H9 (cell line): ENCODE measurements around the gene FUNDC2. TPM values are rescaled to one million over a fixed set of nuclear protein-coding genes. Genes with fewer than 3 reads are reported as not detected.
A peak's percentile ranks its signal among the peaks of the same experiment; 100 is the strongest.

Experiments
- DNase-seq: peaks from one replicate; pipeline ENCODE4 v3.0.0-alpha.2; 2017
- H2AFZ ChIP-seq: one replicate; pipeline ENCODE4 v1.6.1; 2013; ENCODE audit warnings: mild to moderate bottlenecking, low read length, control low read depth, moderate library complexity
- H2AK5ac ChIP-seq: 2 replicates; pipeline ENCODE4 v1.6.1; 2013; ENCODE audit warnings: low read length, control low read depth, mixed read lengths; ENCODE audit not compliant: insufficient read length
- H2BK120ac ChIP-seq: one replicate; pipeline ENCODE4 v1.6.1; 2013; ENCODE audit warnings: low read depth, mild to moderate bottlenecking, low read length, control low read depth, inconsistent platforms; ENCODE audit not compliant: poor library complexity, severe bottlenecking
- H2BK12ac ChIP-seq: 2 replicates; pipeline ENCODE4 v1.6.1; 2013; ENCODE audit warnings: low read length, control low read depth, mixed read lengths, low read depth; ENCODE audit not compliant: insufficient read length
- H2BK15ac ChIP-seq: 2 replicates; pipeline ENCODE4 v1.6.1; 2013; ENCODE audit warnings: low read depth, low read length, control low read depth
- H2BK20ac ChIP-seq: one replicate; pipeline ENCODE4 v1.6.1; 2013; ENCODE audit warnings: low read depth, mild to moderate bottlenecking, low read length, control low read depth, inconsistent platforms; ENCODE audit not compliant: poor library complexity, severe bottlenecking
- H2BK5ac ChIP-seq: 2 replicates; pipeline ENCODE4 v1.6.1; 2013; ENCODE audit warnings: low read length, control low read depth, mixed read lengths; ENCODE audit not compliant: insufficient read length
- H3K14ac ChIP-seq: 2 replicates; pipeline ENCODE4 v1.6.1; 2013; ENCODE audit warnings: low read length, control low read depth; ENCODE audit not compliant: insufficient read depth
- H3K18ac ChIP-seq: 2 replicates; pipeline ENCODE4 v1.6.1; 2013; ENCODE audit warnings: low read depth, mild to moderate bottlenecking, mixed read lengths, low read length, control low read depth; ENCODE audit not compliant: insufficient read length
- H3K23ac ChIP-seq: 2 replicates; pipeline ENCODE4 v1.6.1; 2013; ENCODE audit warnings: low read length, control low read depth, mixed read lengths, low read depth; ENCODE audit not compliant: insufficient read length
- H3K23me2 ChIP-seq: 2 replicates; pipeline ENCODE4 v1.6.1; 2013; ENCODE audit warnings: low read depth, mild to moderate bottlenecking, mixed read lengths, low read length, control low read depth; ENCODE audit not compliant: insufficient read length, poor library complexity, severe bottlenecking
- H3K27ac ChIP-seq: 2 replicates; pipeline ENCODE4 v1.5.1; 2013; ENCODE audit warnings: low read length, control low read depth, mixed read lengths, low read depth; ENCODE audit not compliant: insufficient read length
- H3K27me3 ChIP-seq: 2 replicates; pipeline ENCODE4 v1.6.1; 2013; ENCODE audit warnings: low read length, control low read depth, inconsistent platforms; ENCODE audit not compliant: insufficient read depth
- H3K4ac ChIP-seq: 2 replicates; pipeline ENCODE4 v1.6.1; 2013; ENCODE audit warnings: low read depth, mild to moderate bottlenecking, control low read depth, inconsistent platforms, low read length, moderate library complexity
- H3K4me1 ChIP-seq: 2 replicates; pipeline ENCODE4 v1.6.1; 2013; ENCODE audit warnings: low read length, control low read depth, inconsistent platforms; ENCODE audit not compliant: insufficient read depth
- H3K4me2 ChIP-seq: 2 replicates; pipeline ENCODE4 v1.6.1; 2013; ENCODE audit warnings: low read length, control low read depth, mixed read lengths; ENCODE audit not compliant: insufficient read length, insufficient read depth
- H3K56ac ChIP-seq: 2 replicates; pipeline ENCODE4 v1.6.1; 2013; ENCODE audit warnings: low read depth, mild to moderate bottlenecking, mixed read lengths, low read length, control low read depth; ENCODE audit not compliant: insufficient read length
- H3K79me1 ChIP-seq: 2 replicates; pipeline ENCODE4 v1.6.1; 2013; ENCODE audit warnings: low read depth, mild to moderate bottlenecking, moderate library complexity, low read length, control low read depth, inconsistent platforms; ENCODE audit not compliant: insufficient read depth, poor library complexity, severe bottlenecking
- H3K79me2 ChIP-seq: 2 replicates; pipeline ENCODE4 v1.6.1; 2013; ENCODE audit warnings: low read length, control low read depth, inconsistent platforms; ENCODE audit not compliant: insufficient read depth
- H3K9ac ChIP-seq: 2 replicates; pipeline ENCODE4 v1.6.1; 2013; ENCODE audit warnings: low read length, control low read depth, mixed read lengths; ENCODE audit not compliant: insufficient read length; ENCODE audit errors: extremely low read depth
- H3K9me3 ChIP-seq: one replicate; pipeline ENCODE4 v1.6.1; 2013; ENCODE audit warnings: low read depth, low read length, inconsistent platforms; ENCODE audit not compliant: control insufficient read depth
- H3T11ph ChIP-seq: one replicate; pipeline ENCODE4 v1.6.1; 2013; ENCODE audit warnings: mild to moderate bottlenecking, low read length, control low read depth, inconsistent platforms
- H4K20me1 ChIP-seq: one replicate; pipeline ENCODE4 v1.6.1; 2013; ENCODE audit not compliant: control insufficient read depth, insufficient read length, insufficient read depth
- H4K5ac ChIP-seq: 2 replicates; pipeline ENCODE4 v1.6.1; 2013; ENCODE audit warnings: low read depth, mild to moderate bottlenecking, mixed read lengths, low read length, control low read depth; ENCODE audit not compliant: insufficient read length
- H4K8ac ChIP-seq: replicated peaks from 2 replicates; pipeline ENCODE4 v1.6.1; 2013; ENCODE audit warnings: low read length, control low read depth, mixed read lengths, low read depth; ENCODE audit not compliant: insufficient read length
- H4K91ac ChIP-seq: 2 replicates; pipeline ENCODE4 v1.6.1; 2013; ENCODE audit warnings: low read depth, mild to moderate bottlenecking, moderate library complexity, mixed read lengths, low read length, control low read depth; ENCODE audit not compliant: insufficient read length
- H3K27ac Mint-ChIP-seq, 3 experiments: 2 replicates in 2 of 3; 3 replicates in 1 of 3; pipeline ENCODE4 v1.8.0; 2020 to 2021; ENCODE audit warnings: mixed read lengths in 3 of 3, mild to moderate bottlenecking in 1 of 3, moderate library complexity in 1 of 3
- H3K27me3 Mint-ChIP-seq: 2 replicates; pipeline ENCODE4 v1.8.0; 2021; ENCODE audit warnings: low read depth, mild to moderate bottlenecking, moderate library complexity, mixed read lengths
- H3K36me3 Mint-ChIP-seq, 3 experiments: 2 replicates in 2 of 3; 3 replicates in 1 of 3; pipeline ENCODE4 v1.8.0; 2020 to 2021; ENCODE audit warnings: low read depth in 3 of 3, mixed read lengths in 3 of 3; ENCODE audit not compliant: insufficient read depth in 1 of 3
- H3K4me1 Mint-ChIP-seq, 2 experiments: 2 replicates each; pipeline ENCODE4 v1.8.0; 2020; ENCODE audit warnings: mixed read lengths in 2 of 2
- H3K4me3 Mint-ChIP-seq, 2 experiments: 2 replicates in 1 of 2; 3 replicates in 1 of 2; pipeline ENCODE4 v1.8.0; 2020 to 2021; ENCODE audit warnings: mild to moderate bottlenecking in 2 of 2, mixed read lengths in 2 of 2, moderate library complexity in 1 of 2
- H3K9me3 Mint-ChIP-seq, 2 experiments: 2 replicates in 1 of 2; 3 replicates in 1 of 2; pipeline ENCODE4 v1.8.0; 2020; ENCODE audit warnings: mild to moderate bottlenecking in 2 of 2, mixed read lengths in 2 of 2, moderate library complexity in 1 of 2
- WGBS: extraction: QIAGEN DNeasy Blood & Tissue Kit; methylation state at CpG from one replicate; pipeline ENCODE4 v1.1.7; 2013; ENCODE audit warnings: missing lambda C conversion rate, low lambda C conversion rate, mixed read lengths; ENCODE audit not compliant: insufficient read length; ENCODE audit errors: extremely low coverage; 5-methylcytosine and 5-hydroxymethylcytosine counted together
- total RNA-seq: library from RNA; stranded (reverse); gene quantifications from 2 replicates; pipeline ENCODE4 v1.2.1, GENCODE V29; 2021
- TF ChIP-seq, protein P1 (sequence below): fragments of 200-600 bp; sonication (generic); conservative IDR thresholded peaks from 3 replicates; pipeline ENCODE4 v1.8.0; 2021; ENCODE audit warnings: antibody characterized with exemption, mild to moderate bottlenecking

The FUNDC2 gene
- total RNA-seq, 1 experiment from 2014 or later: 62.1 TPM

DNA sequence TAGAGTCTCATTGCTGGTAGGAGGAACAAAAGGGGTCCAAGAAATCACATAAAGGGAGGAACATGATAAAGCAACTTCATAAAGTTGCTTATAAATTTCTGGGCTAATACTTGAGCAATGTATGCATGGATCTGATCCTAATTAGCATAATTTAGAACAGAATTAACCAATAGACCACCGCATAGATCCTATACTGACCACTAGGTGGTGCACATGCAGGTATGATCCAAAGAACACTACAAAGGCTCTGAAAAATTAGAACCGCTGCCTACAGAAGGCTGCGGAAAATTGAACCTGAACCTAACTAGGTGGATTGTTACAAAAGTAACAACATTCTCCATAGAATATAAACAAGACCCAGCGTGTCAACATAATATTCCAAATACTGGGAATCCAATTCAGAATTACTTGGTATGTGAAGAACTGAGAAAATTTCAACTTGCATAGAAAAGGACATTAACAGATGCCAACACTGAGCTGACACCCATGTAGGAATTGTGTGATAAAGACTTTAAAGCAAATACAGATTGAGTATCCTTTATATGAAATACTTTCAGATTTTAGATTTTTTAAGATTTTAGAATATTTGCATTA, 67.9 kb downstream of the FUNDC2 start:
- peaks cover 8% of the 10 kb centered on the region for H3K9me3 ChIP-seq
- no peak overlapping the region for H3K4me2 ChIP-seq
- no peak overlapping the region for H3K14ac ChIP-seq
- H2BK20ac ChIP-seq: no peak overlapping the region
- Mint-ChIP-seq H3K4me3 (no peak overlapping the region), H3K27ac (no peak overlapping the region), H3K4me1 (no peaks in the 10 kb centered on the region), H3K27me3 (no peaks in the 10 kb centered on the region), H3K36me3 (peaks cover 3 to 39% (median 4%) of the 10 kb centered on the region in 3 experiments; a peak in 5 of 7 replicates), H3K9me3 (peaks cover 49 to 63% of the 10 kb centered on the region in 2 experiments)
- H4K8ac ChIP-seq: no peak overlapping the region
- no peak overlapping the region for H4K5ac ChIP-seq
- H3K4me1 ChIP-seq: no peaks in the 10 kb centered on the region
- no peak overlapping the region for H2BK15ac ChIP-seq
- no peak overlapping the region for H3K18ac ChIP-seq
- H3K79me2 ChIP-seq: no peaks in the 10 kb centered on the region
- H3K4ac ChIP-seq: no peak overlapping the region
- H2BK120ac ChIP-seq: no peak overlapping the region
- TF ChIP-seq, protein P1, sequence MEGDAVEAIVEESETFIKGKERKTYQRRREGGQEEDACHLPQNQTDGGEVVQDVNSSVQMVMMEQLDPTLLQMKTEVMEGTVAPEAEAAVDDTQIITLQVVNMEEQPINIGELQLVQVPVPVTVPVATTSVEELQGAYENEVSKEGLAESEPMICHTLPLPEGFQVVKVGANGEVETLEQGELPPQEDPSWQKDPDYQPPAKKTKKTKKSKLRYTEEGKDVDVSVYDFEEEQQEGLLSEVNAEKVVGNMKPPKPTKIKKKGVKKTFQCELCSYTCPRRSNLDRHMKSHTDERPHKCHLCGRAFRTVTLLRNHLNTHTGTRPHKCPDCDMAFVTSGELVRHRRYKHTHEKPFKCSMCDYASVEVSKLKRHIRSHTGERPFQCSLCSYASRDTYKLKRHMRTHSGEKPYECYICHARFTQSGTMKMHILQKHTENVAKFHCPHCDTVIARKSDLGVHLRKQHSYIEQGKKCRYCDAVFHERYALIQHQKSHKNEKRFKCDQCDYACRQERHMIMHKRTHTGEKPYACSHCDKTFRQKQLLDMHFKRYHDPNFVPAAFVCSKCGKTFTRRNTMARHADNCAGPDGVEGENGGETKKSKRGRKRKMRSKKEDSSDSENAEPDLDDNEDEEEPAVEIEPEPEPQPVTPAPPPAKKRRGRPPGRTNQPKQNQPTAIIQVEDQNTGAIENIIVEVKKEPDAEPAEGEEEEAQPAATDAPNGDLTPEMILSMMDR: peak; percentile 70
- no CpG with 5 or more reads among the region's 4 CpGs for WGBS
- no peak overlapping the region for H2BK12ac ChIP-seq
- H3K27ac ChIP-seq: no peak overlapping the region
- no peaks in the 10 kb centered on the region for H4K20me1 ChIP-seq
- no peak overlapping the region for H3T11ph ChIP-seq
- DNase-seq: no peak
- H3K27me3 ChIP-seq: no peaks in the 10 kb centered on the region
- H3K23me2 ChIP-seq: no peaks in the 10 kb centered on the region
- H2AK5ac ChIP-seq: no peak overlapping the region
- H2AFZ ChIP-seq: no peak overlapping the region
- H3K9ac ChIP-seq: no peak overlapping the region
- no peaks in the 10 kb centered on the region for H3K79me1 ChIP-seq
- H3K23ac ChIP-seq: no peak overlapping the region
- no peak overlapping the region for H4K91ac ChIP-seq
- no peak overlapping the region for H3K56ac ChIP-seq
- no peak overlapping the region for H2BK5ac ChIP-seq
